Activated CD4-positive, alpha-beta T cell treated with anti-CD3 and anti-CD28 coated beads for 36 hours (primary cell): Measurements from ENCODE around the gene MYH1. TPM values are rescaled to one million over a fixed set of nuclear protein-coding genes. Genes with fewer than 3 reads are reported as not detected.

Source experiments
- ATAC-seq: fragments of 200-7000 bp; cut with Tn5 transposase; one replicate; pipeline ENCODE4 v1.10.0; 2021; ENCODE audit warnings: mild to moderate bottlenecking, moderate library complexity
- CTCF ChIA-PET: fragments of 350-600 bp; sonication (Branson Sonifier 250); formaldehyde crosslinking; loops from one replicate; lab custom pipeline; 2021; ENCODE audit warnings: antibody characterized with exemption; lab: Charles Lee
- POLR2A ChIA-PET: fragments of 350-600 bp; sonication (Branson Sonifier 250); formaldehyde crosslinking; loops from one replicate; lab custom pipeline; 2021; ENCODE audit warnings: antibody characterized with exemption, inconsistent platforms; lab: Charles Lee
- DNase-seq: peaks from one replicate; pipeline ENCODE4 v3.0.0-alpha.2; 2020
- H3K27ac Mint-ChIP-seq: one replicate; pipeline ENCODE4 v1.8.0; 2021; ENCODE audit warnings: mixed read lengths
- H3K27me3 Mint-ChIP-seq: one replicate; pipeline ENCODE4 v1.8.0; 2021; ENCODE audit warnings: mixed read lengths
- H3K36me3 Mint-ChIP-seq: one replicate; pipeline ENCODE4 v1.8.0; 2021; ENCODE audit warnings: low read depth, mixed read lengths
- H3K4me1 Mint-ChIP-seq: one replicate; pipeline ENCODE4 v1.8.0; 2021; ENCODE audit warnings: mixed read lengths
- H3K4me3 Mint-ChIP-seq: one replicate; pipeline ENCODE4 v1.8.0; 2021; ENCODE audit warnings: mild to moderate bottlenecking, moderate library complexity, mixed read lengths
- H3K9me3 Mint-ChIP-seq: one replicate; pipeline ENCODE4 v1.8.0; 2021; ENCODE audit warnings: low read depth, mixed read lengths
- intact Hi-C, 2 experiments: fragments of 100-400 bp; cut with DNase I in 1 of 2; cut with micrococcal nuclease in 1 of 2; formaldehyde crosslinking; loops; one replicate each; pipeline versions ENCODE4 v1.14.2 to v1.15.1; 2022 to 2024; cut with DNase I, micrococcal nuclease
- total RNA-seq, 2 experiments: library from RNA; stranded (reverse); gene quantifications; one replicate each; pipeline ENCODE4 v1.2.3, GENCODE V29; 2021

MYH1 gene
- total RNA-seq, 2 experiments from 2014 or later, result not detected

- CTCF ChIA-PET, result interaction anchor here (0.7 kb wide), 1 partner anchor 191 kb away, joined by 3 read pairs; no protein-coding TSS in a partner anchor
- H3K27me3 Mint-ChIP-seq, result peaks cover 5% of the 10 kb centered on the region
- intact Hi-C loops, result no loop called here
- POLR2A ChIA-PET, result no interaction called here
- H3K36me3 Mint-ChIP-seq, result no peaks in the 10 kb centered on the region
- ATAC-seq (no peak), DNase-seq (no peak)
- no peak overlapping the region for H3K4me3 Mint-ChIP-seq
- H3K4me1 Mint-ChIP-seq, result no peaks in the 10 kb centered on the region
- H3K27ac Mint-ChIP-seq, result no peak overlapping the region
- peaks cover 1% of the 10 kb centered on the region for H3K9me3 Mint-ChIP-seq
These were observed 9.1 kb upstream of the MYH1 start for GRCh38 chr17:10527419-10527818.

GRCh38 chr17:10526517-10526916, 8.2 kb upstream of the MYH1 start:
- H3K4me3 Mint-ChIP-seq, result no peak overlapping the region
- CTCF ChIA-PET, result interaction anchor here (0.7 to 1.0 kb wide), 2 partner anchors 22 to 190 kb away, joined by 3 read pairs; no protein-coding TSS in a partner anchor
- H3K27ac Mint-ChIP-seq, result no peak overlapping the region
- peaks cover 5% of the 10 kb centered on the region for H3K27me3 Mint-ChIP-seq
- ATAC-seq (no peak), DNase-seq (no peak)
- POLR2A ChIA-PET, result no interaction called here
- peaks cover 1% of the 10 kb centered on the region for H3K9me3 Mint-ChIP-seq
- intact Hi-C loops, result no loop called here
- H3K4me1 Mint-ChIP-seq, result no peaks in the 10 kb centered on the region
- H3K36me3 Mint-ChIP-seq, result no peaks in the 10 kb centered on the region

- intact Hi-C loops, result no loop called here
- peaks cover 1% of the 10 kb centered on the region for H3K9me3 Mint-ChIP-seq
- no peak for DNase-seq
- ChIA-PET CTCF (interaction anchor here (0.5 to 1.4 kb wide), 2 partner anchors 11 to 208 kb away, joined by 3 to 4 read pairs; no protein-coding TSS in a partner anchor), POLR2A (no interaction called here)
- no peaks in the 10 kb centered on the region for H3K4me1 Mint-ChIP-seq
- ATAC-seq, result no peak
- no peak overlapping the region for H3K27ac Mint-ChIP-seq
- H3K27me3 Mint-ChIP-seq, result peaks cover 3% of the 10 kb centered on the region
- no peak overlapping the region for H3K4me3 Mint-ChIP-seq
- H3K36me3 Mint-ChIP-seq, result no peaks in the 10 kb centered on the region
These were observed 4.7 kb upstream of the MYH1 start for GRCh38 chr17:10523064-10523463.

GRCh38 chr17:10521949-10522348, 3.6 kb upstream of the MYH1 start:
- Mint-ChIP-seq H3K27ac (no peak overlapping the region), H3K27me3 (peaks cover 3% of the 10 kb centered on the region), H3K4me3 (no peak overlapping the region), H3K9me3 (peaks cover 1% of the 10 kb centered on the region), H3K4me1 (no peaks in the 10 kb centered on the region), H3K36me3 (no peaks in the 10 kb centered on the region)
- POLR2A ChIA-PET, result no interaction called here
- intact Hi-C loops, result no loop called here
- ATAC-seq, result no peak
- no peak for DNase-seq
- CTCF ChIA-PET, result interaction anchor here (1.4 kb wide), 1 partner anchor 12 kb away, joined by 3 read pairs; no protein-coding TSS in a partner anchor

- DNase-seq (no peak), ATAC-seq (no peak)
- Mint-ChIP-seq H3K36me3 (no peaks in the 10 kb centered on the region), H3K9me3 (no peaks in the 10 kb centered on the region), H3K27ac (no peak overlapping the region), H3K27me3 (no peaks in the 10 kb centered on the region), H3K4me1 (no peaks in the 10 kb centered on the region), H3K4me3 (no peak overlapping the region)
- intact Hi-C loops, result no loop called here
- CTCF ChIA-PET, result no interaction called here
- POLR2A ChIA-PET, result no interaction called here
These were observed 1.7 kb downstream of the MYH1 start for GRCh38 chr17:10516638-10517037.

- H3K4me1 Mint-ChIP-seq, result no peaks in the 10 kb centered on the region
These were observed 2.3 kb downstream of the MYH1 start for GRCh38 chr17:10516065-10516464.

GRCh38 chr17:10513299-10514067, 4.9 kb downstream of the MYH1 start:
- DNase-seq (no peak), ATAC-seq (no peak)
- intact Hi-C loops, result no loop called here
- POLR2A ChIA-PET, result no interaction called here
- H3K27ac Mint-ChIP-seq, result no peak overlapping the region
- H3K36me3 Mint-ChIP-seq, result no peaks in the 10 kb centered on the region
- H3K9me3 Mint-ChIP-seq, result no peaks in the 10 kb centered on the region
- no peak overlapping the region for H3K4me3 Mint-ChIP-seq
- peaks cover 2% of the 10 kb centered on the region for H3K27me3 Mint-ChIP-seq
- no peaks in the 10 kb centered on the region for H3K4me1 Mint-ChIP-seq
- CTCF ChIA-PET, result interaction anchor here (2.3 kb wide), 1 partner anchor 104 kb away, joined by 8 read pairs; no protein-coding TSS in a partner anchor

More at GRCh38 chr17:10516065-10516464, 2.3 kb downstream of the MYH1 start:
- H3K27me3 Mint-ChIP-seq, result no peaks in the 10 kb centered on the region
- no peak for DNase-seq
- H3K4me3 Mint-ChIP-seq, result no peak overlapping the region
- intact Hi-C loops, result no loop called here
- H3K27ac Mint-ChIP-seq, result no peak overlapping the region
- no peaks in the 10 kb centered on the region for H3K36me3 Mint-ChIP-seq
- no peaks in the 10 kb centered on the region for H3K9me3 Mint-ChIP-seq
- ATAC-seq, result no peak
- CTCF ChIA-PET, result no interaction called here
- POLR2A ChIA-PET, result no interaction called here

- Mint-ChIP-seq H3K9me3 (no peaks in the 10 kb centered on the region), H3K27me3 (peaks cover 2% of the 10 kb centered on the region), H3K36me3 (no peaks in the 10 kb centered on the region), H3K4me1 (no peaks in the 10 kb centered on the region), H3K27ac (no peak overlapping the region), H3K4me3 (no peak overlapping the region)
- intact Hi-C loops, result no loop called here
- ChIA-PET POLR2A (no interaction called here), CTCF (interaction anchor here (2.3 kb wide), 1 partner anchor 104 kb away, joined by 8 read pairs; no protein-coding TSS in a partner anchor)
- ATAC-seq, result no peak
- no peak for DNase-seq
These were observed 5.5 kb downstream of the MYH1 start for GRCh38 chr17:10512856-10513255.

- Mint-ChIP-seq H3K27ac (no peak overlapping the region), H3K27me3 (peaks cover 9% of the 10 kb centered on the region), H3K9me3 (peaks cover 2% of the 10 kb centered on the region), H3K4me1 (no peaks in the 10 kb centered on the region), H3K36me3 (no peaks in the 10 kb centered on the region), H3K4me3 (no peak overlapping the region)
- CTCF ChIA-PET, result no interaction called here
- intact Hi-C loops, result no loop called here
- ATAC-seq (no peak), DNase-seq (no peak)
- POLR2A ChIA-PET, result no interaction called here
These were observed 18.4 kb downstream of the MYH1 start for GRCh38 chr17:10499950-10500349.

GRCh38 chr17:10492004-10492403, 26.3 kb downstream of the MYH1 start:
- ChIA-PET CTCF (interaction anchor here (1.0 kb wide), 1 partner anchor 37 kb away, joined by 3 read pairs; no protein-coding TSS in a partner anchor), POLR2A (no interaction called here)
- peaks cover 6% of the 10 kb centered on the region for H3K27me3 Mint-ChIP-seq
- no peaks in the 10 kb centered on the region for H3K4me1 Mint-ChIP-seq
- intact Hi-C loops, result no loop called here
- no peaks in the 10 kb centered on the region for H3K36me3 Mint-ChIP-seq
- H3K27ac Mint-ChIP-seq, result no peak overlapping the region
- H3K9me3 Mint-ChIP-seq, result peaks cover 30% of the 10 kb centered on the region
- DNase-seq (no peak), ATAC-seq (no peak)
- no peak overlapping the region for H3K4me3 Mint-ChIP-seq

GRCh38 chr17:10482252-10482651, 36.1 kb downstream of the MYH1 start:
- ATAC-seq (no peak), DNase-seq (no peak)
- ChIA-PET CTCF (no interaction called here), POLR2A (no interaction called here)
- Mint-ChIP-seq H3K4me3 (no peak overlapping the region), H3K27me3 (no peaks in the 10 kb centered on the region), H3K36me3 (no peaks in the 10 kb centered on the region), H3K27ac (no peak overlapping the region), H3K4me1 (no peaks in the 10 kb centered on the region), H3K9me3 (peaks cover 29% of the 10 kb centered on the region)
- intact Hi-C loops, result no loop called here

GRCh38 chr17:10477701-10478100, 40.6 kb downstream of the MYH1 start:
- no peaks in the 10 kb centered on the region for H3K27me3 Mint-ChIP-seq
- no peak overlapping the region for H3K4me3 Mint-ChIP-seq
- POLR2A ChIA-PET, result no interaction called here
- no peak for DNase-seq
- H3K4me1 Mint-ChIP-seq, result no peaks in the 10 kb centered on the region
- CTCF ChIA-PET, result interaction anchor here (0.7 kb wide), 1 partner anchor 159 kb away, joined by 3 read pairs; no protein-coding TSS in a partner anchor
- ATAC-seq, result no peak
- no peak overlapping the region for H3K27ac Mint-ChIP-seq
- intact Hi-C loops, result no loop called here
- peaks cover 5% of the 10 kb centered on the region for H3K9me3 Mint-ChIP-seq
- no peaks in the 10 kb centered on the region for H3K36me3 Mint-ChIP-seq
